Caco-2 (cell line): ENCODE data around the gene ZC3HAV1. TPM values are rescaled to one million over a fixed set of nuclear protein-coding genes. Genes with fewer than 3 reads are reported as not detected.

Experiments used
- BruUV-seq: library from RNA; stranded (reverse); fragments of 400-500 nt; replicated peaks from 2 replicates; lab custom pipeline; 2021; lab: Mats Ljungman, UMichigan
- CTCF ChIA-PET: fragments of 300-600 bp; sonication (Branson Sonifier 250); formaldehyde crosslinking; loops from one replicate; lab custom pipeline; 2022; ENCODE audit warnings: antibody characterized with exemption; lab: Charles Lee
- POLR2A ChIA-PET: fragments of 300-600 bp; sonication (Branson Sonifier 250); formaldehyde crosslinking; loops from one replicate; lab custom pipeline; 2022; ENCODE audit warnings: antibody characterized with exemption; lab: Charles Lee
- DNase-seq, 2 experiments: peaks; one replicate each; pipeline versions ENCODE4 v3.0.0 to v3.0.0-alpha.2; 2020 to 2022
- H3K27me3 ChIP-seq: replicated peaks from 2 replicates; pipeline ENCODE4 v1.6.0; 2011; ENCODE audit warnings: low read length; ENCODE audit not compliant: control insufficient read depth, insufficient read depth
- H3K36me3 ChIP-seq: 2 replicates; pipeline ENCODE4 v1.5.1; 2011; ENCODE audit warnings: low read length; ENCODE audit not compliant: control insufficient read depth, insufficient read depth
- H3K4me1 ChIP-seq: fragments of 250-450 bp; sonication (Bioruptor Pico); 2 replicates; pipeline ENCODE4 v1.5.1; 2020; ENCODE audit warnings: mild to moderate bottlenecking
- H3K4me3 ChIP-seq: 2 replicates; pipeline ENCODE4 v1.5.1; 2011; ENCODE audit warnings: low read depth, mild to moderate bottlenecking, control low read depth, low read length
- H3K9me3 ChIP-seq: fragments of 250-450 bp; sonication (Bioruptor Pico); 2 replicates; pipeline ENCODE4 v1.5.1; 2020; ENCODE audit warnings: mild to moderate bottlenecking, moderate library complexity
- H3K27ac Mint-ChIP-seq: one replicate; pipeline ENCODE4 v1.8.0; 2022; ENCODE audit warnings: mixed read lengths; ENCODE audit not compliant: unreplicated experiment
- H3K27me3 Mint-ChIP-seq: one replicate; pipeline ENCODE4 v1.8.0; 2022; ENCODE audit warnings: mixed read lengths; ENCODE audit not compliant: insufficient read depth, unreplicated experiment
- H3K36me3 Mint-ChIP-seq: one replicate; pipeline ENCODE4 v1.8.0; 2022; ENCODE audit warnings: mild to moderate bottlenecking, mixed read lengths; ENCODE audit not compliant: insufficient read depth, unreplicated experiment
- H3K4me1 Mint-ChIP-seq: one replicate; pipeline ENCODE4 v1.8.0; 2022; ENCODE audit warnings: low read depth, mixed read lengths; ENCODE audit not compliant: unreplicated experiment
- H3K4me3 Mint-ChIP-seq: one replicate; pipeline ENCODE4 v1.8.0; 2022; ENCODE audit warnings: mild to moderate bottlenecking, moderate library complexity, mixed read lengths; ENCODE audit not compliant: unreplicated experiment
- H3K9me3 Mint-ChIP-seq: one replicate; pipeline ENCODE4 v1.8.0; 2022; ENCODE audit warnings: mixed read lengths; ENCODE audit not compliant: unreplicated experiment
- CTCF ChIP-seq, 2 experiments: fragments of 200-600 bp in 1 of 2; IDR thresholded peaks; 1 replicate in 1 of 2; 2 replicates in 1 of 2; pipeline versions ENCODE4 v1.5.1 to v1.8.0; 2011 to 2022; ENCODE audit warnings: antibody characterized with exemption in 1 of 2, control low read depth in 1 of 2, inconsistent platforms in 1 of 2, low read depth in 1 of 2, low read length in 1 of 2, mild to moderate bottlenecking in 1 of 2, moderate library complexity in 1 of 2; ENCODE audit not compliant: insufficient read depth in 1 of 2, severe bottlenecking in 1 of 2, unreplicated experiment in 1 of 2
- intact Hi-C: fragments of 100-400 bp; cut with micrococcal nuclease; formaldehyde crosslinking; loops from one replicate; pipeline ENCODE4 v1.10.0; 2022; ENCODE audit not compliant: unreplicated experiment
- total RNA-seq: library from RNA; stranded (reverse); gene quantifications from 2 replicates; pipeline ENCODE4 v1.2.3, GENCODE V29; 2022

Gene ZC3HAV1
- total RNA-seq, 1 experiment from 2014 or later = 30.8 TPM

GRCh38 chr7:139115104-139115503 lies 5.6 kb upstream of the ZC3HAV1 start:
- no peak overlapping the region for H3K4me3 ChIP-seq
- Mint-ChIP-seq H3K4me3 (no peak overlapping the region), H3K36me3 (no peaks in the 10 kb centered on the region), H3K27me3 (no peaks in the 10 kb centered on the region), H3K4me1 (peaks cover 18% of the 10 kb centered on the region), H3K9me3 (no peaks in the 10 kb centered on the region), H3K27ac (no peak overlapping the region)
- ChIA-PET POLR2A (no interaction called here), CTCF (no interaction called here)
- H3K9me3 ChIP-seq = no peaks in the 10 kb centered on the region
- TF ChIP-seq CTCF (IDR thresholded peaks at IDR 0.05; ENCODE audit: insufficient read depth in 1 of 2, low read depth in 1 of 2, low read length in 1 of 2, severe bottlenecking in 1 of 2, unreplicated experiment in 1 of 2) = no peak
- H3K36me3 ChIP-seq = no peaks in the 10 kb centered on the region
- no TSS peak for BruUV-seq
- intact Hi-C loops = no loop called here
- H3K27me3 ChIP-seq = no peaks in the 10 kb centered on the region
- peaks cover 22% of the 10 kb centered on the region for H3K4me1 ChIP-seq
- DNase-seq = no peak

- DNase-seq = no peak
- ChIA-PET POLR2A (no interaction called here), CTCF (no interaction called here)
- no peak overlapping the region for H3K4me3 ChIP-seq
- no peaks in the 10 kb centered on the region for H3K36me3 ChIP-seq
- H3K27ac Mint-ChIP-seq = no peak overlapping the region
- H3K9me3 Mint-ChIP-seq = no peaks in the 10 kb centered on the region
- H3K9me3 ChIP-seq = no peaks in the 10 kb centered on the region
- H3K27me3 ChIP-seq = no peaks in the 10 kb centered on the region
- TF ChIP-seq CTCF (IDR thresholded peaks at IDR 0.05; ENCODE audit: insufficient read depth in 1 of 2, low read depth in 1 of 2, low read length in 1 of 2, severe bottlenecking in 1 of 2, unreplicated experiment in 1 of 2) = no peak
- no TSS peak for BruUV-seq
- H3K4me3 Mint-ChIP-seq = no peak overlapping the region
- H3K27me3 Mint-ChIP-seq = no peaks in the 10 kb centered on the region
- H3K4me1 Mint-ChIP-seq = peaks cover 23% of the 10 kb centered on the region
- intact Hi-C loops = no loop called here
- no peaks in the 10 kb centered on the region for H3K36me3 Mint-ChIP-seq
- peaks cover 22% of the 10 kb centered on the region for H3K4me1 ChIP-seq
Observed at GRCh38 chr7:139114585-139114984, 5.1 kb upstream of the ZC3HAV1 start.

GRCh38 chr7:139114018-139114417 lies 4.5 kb upstream of the ZC3HAV1 start:
- H3K27ac Mint-ChIP-seq = no peak overlapping the region
- no peak overlapping the region for H3K4me3 Mint-ChIP-seq
- ChIA-PET POLR2A (no interaction called here), CTCF (no interaction called here)
- H3K27me3 ChIP-seq = no peaks in the 10 kb centered on the region
- no peak overlapping the region for H3K4me3 ChIP-seq
- no peaks in the 10 kb centered on the region for H3K9me3 Mint-ChIP-seq
- intact Hi-C loops = no loop called here
- no peaks in the 10 kb centered on the region for H3K36me3 ChIP-seq
- BruUV-seq = no TSS peak
- no peak for TF ChIP-seq CTCF (IDR thresholded peaks at IDR 0.05; ENCODE audit: insufficient read depth in 1 of 2, low read depth in 1 of 2, low read length in 1 of 2, severe bottlenecking in 1 of 2, unreplicated experiment in 1 of 2)
- peaks cover 4% of the 10 kb centered on the region for H3K36me3 Mint-ChIP-seq
- H3K4me1 ChIP-seq = peaks cover 21% of the 10 kb centered on the region
- H3K27me3 Mint-ChIP-seq = no peaks in the 10 kb centered on the region
- H3K4me1 Mint-ChIP-seq = peaks cover 23% of the 10 kb centered on the region
- no peaks in the 10 kb centered on the region for H3K9me3 ChIP-seq
- DNase-seq = no peak
